OCI-LY1 (cell line): ENCODE results near the gene C16orf74.

Experiments used
- H2AFZ ChIP-seq: fragments of 200-600 bp; sonication (generic), shearing (Covaris generic); 2 replicates; pipeline ENCODE4 v1.6.0; 2014; ENCODE audit warnings: antibody characterized with exemption, mild to moderate bottlenecking, low read length
- H3F3A ChIP-seq: fragments of 200-600 bp; sonication (generic), shearing (Covaris generic); 2 replicates; pipeline ENCODE4 v1.6.0; 2014; ENCODE audit warnings: mild to moderate bottlenecking, antibody characterized with exemption, low read length, moderate library complexity; ENCODE audit not compliant: insufficient read depth
- H3K27ac ChIP-seq: fragments of 200-600 bp; sonication (generic); 2 replicates; pipeline ENCODE4 v1.5.1; 2014; ENCODE audit warnings: low read length, mixed run types, mild to moderate bottlenecking, low read depth; ENCODE audit not compliant: poor library complexity, severe bottlenecking
- H3K27me3 ChIP-seq: fragments of 200-600 bp; sonication (generic); 2 replicates; pipeline ENCODE4 v1.6.0; 2014; ENCODE audit warnings: antibody characterized with exemption, mild to moderate bottlenecking, low read length, moderate library complexity; ENCODE audit not compliant: insufficient read depth
- H3K36me3 ChIP-seq: fragments of 200-600 bp; sonication (generic); 2 replicates; pipeline ENCODE4 v1.6.1; 2014; ENCODE audit warnings: mild to moderate bottlenecking, antibody characterized with exemption, low read length, moderate library complexity, mixed read lengths; ENCODE audit not compliant: insufficient read depth
- H3K4me1 ChIP-seq: fragments of 200-600 bp; sonication (generic); 2 replicates; pipeline ENCODE4 v1.5.1; 2014; ENCODE audit warnings: mild to moderate bottlenecking, low read length, moderate library complexity; ENCODE audit not compliant: insufficient read depth, severe bottlenecking
- H3K4me2 ChIP-seq: fragments of 200-600 bp; sonication (generic), shearing (Covaris generic); 2 replicates; pipeline ENCODE4 v1.6.1; 2014; ENCODE audit warnings: low read length
- H3K4me3 ChIP-seq: fragments of 200-600 bp; sonication (generic); 2 replicates; pipeline ENCODE4 v1.5.1; 2014; ENCODE audit warnings: low read length, low read depth, mild to moderate bottlenecking, mixed read lengths; ENCODE audit not compliant: poor library complexity, severe bottlenecking
- H3K79me2 ChIP-seq: fragments of 200-600 bp; shearing (Covaris generic); 2 replicates; pipeline ENCODE4 v1.6.1; 2016; ENCODE audit warnings: mixed run types, low read length, mixed read lengths; ENCODE audit not compliant: insufficient read depth
- H3K9ac ChIP-seq: fragments of 200-600 bp; sonication (generic), shearing (Covaris generic); 2 replicates; pipeline ENCODE4 v1.6.1; 2014; ENCODE audit warnings: mild to moderate bottlenecking, low read length, mixed read lengths
- H3K9me2 ChIP-seq: fragments of 200-600 bp; sonication (generic), shearing (Covaris generic); 2 replicates; pipeline ENCODE4 v1.6.1; 2014; ENCODE audit warnings: low read depth, mild to moderate bottlenecking, low read length, mixed read lengths
- H3K9me3 ChIP-seq: fragments of 200-600 bp; shearing (Covaris generic); 2 replicates; pipeline ENCODE4 v1.6.1; 2014; ENCODE audit warnings: low read length, mixed read lengths
- H4K20me1 ChIP-seq: fragments of 200-600 bp; sonication (generic), shearing (Covaris generic); 2 replicates; pipeline ENCODE4 v1.6.0; 2016; ENCODE audit warnings: mild to moderate bottlenecking, low read length; ENCODE audit not compliant: insufficient read depth
- CTCF ChIP-seq: fragments of 200-600 bp; sonication (generic), shearing (Covaris generic); IDR thresholded peaks from 2 replicates; pipeline ENCODE4 v1.5.1; 2017; ENCODE audit warnings: mild to moderate bottlenecking, antibody characterized with exemption, low read length, moderate library complexity, mixed read lengths
- EZH2 ChIP-seq: fragments of 200-600 bp; sonication (generic), shearing (Covaris generic); IDR thresholded peaks from 2 replicates; pipeline ENCODE4 v1.8.0; 2017; ENCODE audit warnings: borderline replicate concordance, mixed run types, mild to moderate bottlenecking, antibody characterized with exemption, low read length, moderate library complexity, mixed read lengths

Gene C16orf74

GRCh38 chr16:85784813-85785212 lies 33.9 kb upstream of the C16orf74 start:
- Histone ChIP-seq H3K9ac (no peak overlapping the region), H3K9me2 (no peaks in the 10 kb centered on the region), H4K20me1 (no peaks in the 10 kb centered on the region), H3K36me3 (peaks cover 58% of the 10 kb centered on the region), H3K4me1 (no peaks in the 10 kb centered on the region), H3K9me3 (no peaks in the 10 kb centered on the region), H3K79me2 (no peaks in the 10 kb centered on the region), H2AFZ (no peak overlapping the region), H3F3A (no peaks in the 10 kb centered on the region), H3K27ac (no peak overlapping the region), H3K4me3 (no peak overlapping the region), H3K27me3 (no peaks in the 10 kb centered on the region), H3K4me2 (no peak overlapping the region)
- TF ChIP-seq CTCF = no peak
- TF ChIP-seq EZH2 = no peak

DNA sequence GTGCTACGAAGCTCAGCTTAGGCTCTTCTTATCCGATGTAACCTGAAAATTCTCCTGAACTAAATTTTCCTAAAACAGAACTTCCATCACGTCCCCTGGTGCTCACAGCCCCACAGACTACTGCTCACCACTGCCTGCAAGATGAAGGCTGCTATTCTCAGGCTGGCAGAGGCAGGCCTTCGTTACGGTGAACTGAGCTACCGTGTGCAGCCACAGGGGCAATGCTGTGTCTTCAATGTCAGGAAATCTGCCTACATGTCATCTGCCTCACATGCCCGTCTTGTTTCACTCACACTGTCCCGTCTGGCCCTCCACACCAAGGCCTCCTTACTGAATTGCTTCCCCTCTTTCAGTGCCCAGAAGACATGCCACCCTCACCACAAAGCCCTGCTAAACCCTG lies 32.5 kb upstream of the C16orf74 start:
- H3K4me2 ChIP-seq = no peak overlapping the region
- no peaks in the 10 kb centered on the region for H3K4me1 ChIP-seq
- no peaks in the 10 kb centered on the region for H3F3A ChIP-seq
- 0 out of 2 replicates have a peak, but pooled peaks have one; percentile 5 for TF ChIP-seq CTCF
- no peak for TF ChIP-seq EZH2
- H2AFZ ChIP-seq = no peak overlapping the region
- no peaks in the 10 kb centered on the region for H3K79me2 ChIP-seq
- H3K27me3 ChIP-seq = no peaks in the 10 kb centered on the region
- peaks cover 62% of the 10 kb centered on the region for H3K36me3 ChIP-seq
- H3K4me3 ChIP-seq = no peak overlapping the region
- no peak overlapping the region for H3K9ac ChIP-seq
- H3K9me3 ChIP-seq = no peaks in the 10 kb centered on the region
- H4K20me1 ChIP-seq = no peaks in the 10 kb centered on the region
- no peak overlapping the region for H3K27ac ChIP-seq
- H3K9me2 ChIP-seq = no peaks in the 10 kb centered on the region

GRCh38 chr16:85782451-85782850 lies 31.6 kb upstream of the C16orf74 start:
- Histone ChIP-seq H2AFZ (no peak overlapping the region), H3K9ac (no peak overlapping the region), H3K4me2 (no peak overlapping the region), H3K79me2 (no peaks in the 10 kb centered on the region), H3K4me1 (no peaks in the 10 kb centered on the region), H3K4me3 (no peak overlapping the region), H3K9me3 (no peaks in the 10 kb centered on the region), H3F3A (no peaks in the 10 kb centered on the region), H3K9me2 (no peaks in the 10 kb centered on the region), H4K20me1 (no peaks in the 10 kb centered on the region), H3K27me3 (no peaks in the 10 kb centered on the region), H3K27ac (no peak overlapping the region), H3K36me3 (peaks cover 63% of the 10 kb centered on the region)
- TF ChIP-seq CTCF = no peak
- TF ChIP-seq EZH2 = no peak
